Measurements from ENCODE around the gene MBD5. TPM values are rescaled to one million over a fixed set of nuclear protein-coding genes. Genes with fewer than 3 reads are reported as not detected.

MBD5 gene
- total RNA-seq, 2 donors from 2014 or later: 20.8 to 33.5 TPM

GRCh38 chr2:148490840-148491439 is 470.0 kb downstream of the MBD5 start:
- H3K4me3 ChIP-seq: no peak overlapping the region
- intact Hi-C loops (cut with DNase I): no loop called here
- DNase-seq: no peak
- H3K27me3 ChIP-seq: no peaks in the 10 kb centered on the region
- H3K27ac ChIP-seq: no peak overlapping the region
- no peaks in the 10 kb centered on the region for H3K4me1 ChIP-seq
- no peaks in the 10 kb centered on the region for H3K36me3 ChIP-seq (replicated peaks in 1 of 2; ENCODE audit: insufficient read depth in 1 of 2, low read depth in 2 of 2)
- TF ChIP-seq CTCF (IDR thresholded peaks at IDR 0.05) (no peak), POLR2A (IDR thresholded peaks at IDR 0.05) (no peak)
- H3K9me3 ChIP-seq: no peaks in the 10 kb centered on the region
- no peak for ATAC-seq
- 88 to 93% methylated on average over 4 of the region's 4 CpGs for WGBS, 2 donors

GRCh38 chr2:148493822-148494563 is 473.1 kb downstream of the MBD5 start:
- Histone ChIP-seq H3K36me3 (replicated peaks in 1 of 2; ENCODE audit: insufficient read depth in 1 of 2, low read depth in 2 of 2) (no peaks in the 10 kb centered on the region), H3K4me1 (no peaks in the 10 kb centered on the region), H3K4me3 (no peak overlapping the region), H3K27me3 (no peaks in the 10 kb centered on the region), H3K9me3 (no peaks in the 10 kb centered on the region), H3K27ac (no peak overlapping the region)
- TF ChIP-seq CTCF (IDR thresholded peaks at IDR 0.05) (no peak), POLR2A (IDR thresholded peaks at IDR 0.05) (no peak)
- intact Hi-C loops (cut with DNase I): no loop called here
- WGBS, 2 donors: 61 to 62% methylated on average over 2 of the region's 2 CpGs
- no peak for DNase-seq
- no peak for ATAC-seq

- DNase-seq (no peak), ATAC-seq (no peak)
- H3K27ac ChIP-seq: no peak overlapping the region
- no peaks in the 10 kb centered on the region for H3K4me1 ChIP-seq
- no peak overlapping the region for H3K4me3 ChIP-seq
- intact Hi-C loops (cut with DNase I): no loop called here
- no peaks in the 10 kb centered on the region for H3K9me3 ChIP-seq
- TF ChIP-seq CTCF (IDR thresholded peaks at IDR 0.05) (no peak), POLR2A (IDR thresholded peaks at IDR 0.05) (no peak)
- no peaks in the 10 kb centered on the region for H3K27me3 ChIP-seq
- H3K36me3 ChIP-seq (replicated peaks in 1 of 2; ENCODE audit: insufficient read depth in 1 of 2, low read depth in 2 of 2): no peaks in the 10 kb centered on the region
- WGBS, 2 donors: 56 to 64% methylated on average over 2 of the region's 2 CpGs
Measured at GRCh38 chr2:148495586-148495985, 474.7 kb downstream of the MBD5 start.

GRCh38 chr2:148501545-148501944 is 480.7 kb downstream of the MBD5 start:
- no peak for ATAC-seq

More at GRCh38 chr2:148501545-148501944, 480.7 kb downstream of the MBD5 start:
- H3K4me3 ChIP-seq: no peak overlapping the region
- no peaks in the 10 kb centered on the region for H3K27me3 ChIP-seq
- H3K36me3 ChIP-seq (replicated peaks in 1 of 2; ENCODE audit: insufficient read depth in 1 of 2, low read depth in 2 of 2): no peaks in the 10 kb centered on the region
- intact Hi-C loops (cut with DNase I): no loop called here
- no peaks in the 10 kb centered on the region for H3K4me1 ChIP-seq
- DNase-seq: no peak
- H3K9me3 ChIP-seq: no peaks in the 10 kb centered on the region
- no peak overlapping the region for H3K27ac ChIP-seq
- TF ChIP-seq POLR2A (IDR thresholded peaks at IDR 0.05) (no peak), CTCF (IDR thresholded peaks at IDR 0.05) (no peak)
- WGBS, 2 donors: 53 to 67% methylated on average over 1 of the region's 1 CpG
